H1 (cell line): Measurements from ENCODE around the gene WDR37. TPM values are rescaled to one million over a fixed set of nuclear protein-coding genes. Genes with fewer than 3 reads are reported as not detected.

Experiments
- CTCF ChIA-PET: fragments of 300-600 bp; sonication (Branson Sonifier 250); formaldehyde crosslinking; loops from one replicate; lab custom pipeline; 2021; ENCODE audit not compliant: partially characterized antibody; lab: Charles Lee
- POLR2A ChIA-PET: fragments of 300-600 bp; sonication (Branson Sonifier 250); formaldehyde crosslinking; loops from one replicate; lab custom pipeline; 2021; ENCODE audit warnings: inconsistent platforms; ENCODE audit not compliant: partially characterized antibody; lab: Charles Lee
- DNase-seq, 2 experiments: peaks; one replicate each; pipeline versions ENCODE4 v3.0.0 to v3.0.0-alpha.2; 2010 to 2022; ENCODE audit warnings: low spot score in 2 of 2, low read depth in 1 of 2, mixed read lengths in 1 of 2
- FAIRE-seq: peaks from 2 replicates; lab custom pipeline; 2011; peaks lifted over from hg19 to GRCh38; lab: Jason Lieb, UNC
- H2AFZ ChIP-seq: 2 replicates; pipeline ENCODE4 v1.8.1; 2012; ENCODE audit warnings: low read length, inconsistent platforms
- H2AK5ac ChIP-seq: 2 replicates; pipeline ENCODE4 v1.6.1; 2013; ENCODE audit warnings: low read depth, low read length
- H2BK120ac ChIP-seq: replicated peaks from 2 replicates; pipeline ENCODE3; 2013; ENCODE audit warnings: low read depth, low read length, inconsistent platforms
- H2BK12ac ChIP-seq: 2 replicates; pipeline ENCODE4 v1.6.1; 2013; ENCODE audit warnings: low read depth, low read length
- H2BK15ac ChIP-seq: 2 replicates; pipeline ENCODE4 v1.6.1; 2013; ENCODE audit warnings: low read length
- H2BK20ac ChIP-seq: 2 replicates; pipeline ENCODE4 v1.6.1; 2013; ENCODE audit warnings: low read length
- H2BK5ac ChIP-seq: 2 replicates; pipeline ENCODE4 v1.6.1; 2013; ENCODE audit warnings: low read depth, low read length
- H3K14ac ChIP-seq: 2 replicates; pipeline ENCODE4 v1.6.1; 2013; ENCODE audit warnings: inconsistent platforms; ENCODE audit not compliant: insufficient read length
- H3K18ac ChIP-seq: 2 replicates; pipeline ENCODE4 v1.6.1; 2013; ENCODE audit warnings: low read length; ENCODE audit errors: extremely low read depth
- H3K23ac ChIP-seq: 2 replicates; pipeline ENCODE4 v1.6.1; 2013; ENCODE audit warnings: inconsistent platforms; ENCODE audit not compliant: insufficient read length
- H3K23me2 ChIP-seq: 2 replicates; pipeline ENCODE4 v1.6.1; 2013; ENCODE audit warnings: low read depth, low read length
- H3K27ac ChIP-seq: 2 replicates; pipeline ENCODE4 v1.6.1; 2011; ENCODE audit warnings: low read depth, low read length, inconsistent platforms
- H3K27me3 ChIP-seq, 4 experiments: replicated peaks in 1 of 4; 1 replicate in 1 of 4; 2 replicates in 3 of 4; pipeline versions ENCODE4 v1.6.1 to v1.8.1; 2011 to 2013; ENCODE audit warnings: low read length in 3 of 4, mild to moderate bottlenecking in 3 of 4, inconsistent platforms in 2 of 4, mixed read lengths in 2 of 4, moderate library complexity in 1 of 4; ENCODE audit not compliant: control insufficient read depth in 3 of 4, insufficient read depth in 3 of 4; ENCODE audit errors: extremely low read depth in 1 of 4
- H3K36me3 ChIP-seq, 4 experiments: 2 replicates each; pipeline versions ENCODE4 v1.6.1 to v1.8.1; 2011 to 2013; ENCODE audit warnings: mild to moderate bottlenecking in 4 of 4, low read length in 3 of 4, moderate library complexity in 2 of 4, control low read depth in 1 of 4, inconsistent platforms in 1 of 4; ENCODE audit not compliant: insufficient read depth in 4 of 4, control insufficient read depth in 2 of 4
- H3K4ac ChIP-seq: replicated peaks from 2 replicates; pipeline ENCODE3; 2013; ENCODE audit warnings: low read length, low read depth, mixed read lengths, inconsistent platforms; ENCODE audit not compliant: insufficient read length
- H3K4me1 ChIP-seq, 4 experiments: replicated peaks in 1 of 4; 1 replicate in 1 of 4; 2 replicates in 3 of 4; pipeline versions ENCODE4 v1.6.1 to v1.8.1; 2011 to 2013; ENCODE audit warnings: low read length in 3 of 4, inconsistent platforms in 2 of 4, mixed read lengths in 1 of 4; ENCODE audit not compliant: insufficient read depth in 4 of 4, control insufficient read depth in 3 of 4
- H3K4me2 ChIP-seq, 2 experiments: 2 replicates each; pipeline versions ENCODE4 v1.6.1 to v1.8.1; 2011 to 2013; ENCODE audit warnings: low read depth in 2 of 2, low read length in 2 of 2, control low read depth in 1 of 2, inconsistent platforms in 1 of 2, mild to moderate bottlenecking in 1 of 2; ENCODE audit not compliant: insufficient read depth in 1 of 2
- H3K4me3 ChIP-seq, 4 experiments: fragments of 200-600, 300-600 bp in 1 of 4; sonication (generic), shearing (Covaris generic), sonication (Bioruptor Twin) in 1 of 4; 2 replicates each; pipeline versions ENCODE4 v1.5.1 to v1.8.1; 2011 to 2016; ENCODE audit warnings: low read length in 4 of 4, low read depth in 3 of 4, control low read depth in 2 of 4, inconsistent platforms in 2 of 4, mild to moderate bottlenecking in 2 of 4, mixed read lengths in 1 of 4, moderate library complexity in 1 of 4; ENCODE audit not compliant: insufficient read depth in 2 of 4; ENCODE audit errors: extremely low read depth in 1 of 4
- H3K56ac ChIP-seq: replicated peaks from 2 replicates; pipeline ENCODE3; 2013; ENCODE audit warnings: low read depth, mild to moderate bottlenecking, mixed read lengths, low read length, inconsistent platforms; ENCODE audit not compliant: insufficient read length
- H3K79me1 ChIP-seq: 2 replicates; pipeline ENCODE4 v1.6.1; 2013; ENCODE audit warnings: low read depth, low read length, control low read depth
- H3K79me2 ChIP-seq, 2 experiments: 2 replicates each; pipeline versions ENCODE4 v1.6.1 to v1.8.1; 2012 to 2013; ENCODE audit warnings: low read length in 2 of 2, mild to moderate bottlenecking in 2 of 2, inconsistent platforms in 1 of 2; ENCODE audit not compliant: insufficient read depth in 2 of 2, control insufficient read depth in 1 of 2
- H3K9ac ChIP-seq, 4 experiments: replicated peaks in 1 of 4; 1 replicate in 1 of 4; 2 replicates in 3 of 4; pipeline versions ENCODE4 v1.6.1 to v1.8.1; 2011 to 2013; ENCODE audit warnings: low read depth in 3 of 4, low read length in 3 of 4, control low read depth in 2 of 4, mild to moderate bottlenecking in 2 of 4, moderate library complexity in 2 of 4, inconsistent platforms in 1 of 4; ENCODE audit errors: extremely low read depth in 1 of 4
- H3K9me3 ChIP-seq, 2 experiments: 2 replicates each; pipeline versions ENCODE4 v1.6.1 to v1.8.1; 2012 to 2013; ENCODE audit warnings: mild to moderate bottlenecking in 2 of 2, moderate library complexity in 2 of 2, control low read depth in 1 of 2, inconsistent platforms in 1 of 2, low read depth in 1 of 2, low read length in 1 of 2, mixed read lengths in 1 of 2; ENCODE audit not compliant: insufficient read depth in 2 of 2
- H4K20me1 ChIP-seq, 2 experiments: replicated peaks in 1 of 2; 2 replicates each; pipeline versions ENCODE3 to v1.8.1; 2011 to 2013; ENCODE audit warnings: inconsistent platforms in 2 of 2, low read length in 2 of 2, mild to moderate bottlenecking in 1 of 2; ENCODE audit not compliant: insufficient read depth in 2 of 2, control insufficient read depth in 1 of 2
- H4K5ac ChIP-seq: 2 replicates; pipeline ENCODE4 v1.6.1; 2013; ENCODE audit warnings: low read length, low read depth, mixed read lengths, inconsistent platforms; ENCODE audit not compliant: insufficient read length
- H4K8ac ChIP-seq: 2 replicates; pipeline ENCODE4 v1.8.0; 2013; ENCODE audit warnings: mild to moderate bottlenecking, moderate library complexity, low read length, inconsistent platforms; ENCODE audit not compliant: insufficient read depth; ENCODE audit errors: extremely low read depth
- H4K91ac ChIP-seq: replicated peaks from 2 replicates; pipeline ENCODE3; 2013; ENCODE audit warnings: low read length, mixed read lengths, inconsistent platforms; ENCODE audit not compliant: insufficient read length
- CBX8 ChIP-seq: fragments of 300-800, 300-1000 bp; sonication (generic); IDR thresholded peaks from 2 replicates; pipeline ENCODE4 v1.7.1; 2016; ENCODE audit warnings: low read depth, low read length, borderline replicate concordance
- EZH2 ChIP-seq: fragments of 200-600 bp; sonication (generic); IDR thresholded peaks from 2 replicates; pipeline ENCODE4 v1.7.1; 2012; ENCODE audit warnings: low read depth, mild to moderate bottlenecking, moderate library complexity, low read length, inconsistent platforms; ENCODE audit not compliant: severe bottlenecking
- WGBS, 2 experiments: shearing (Covaris generic) in 1 of 2; methylation state at CpG; one replicate each; pipeline versions ENCODE4 v1.1.6 to v1.1.7; 2013 to 2015; ENCODE audit warnings: low lambda C conversion rate in 2 of 2, mixed read lengths in 2 of 2, inconsistent platforms in 1 of 2, low coverage in 1 of 2, missing lambda C conversion rate in 1 of 2; ENCODE audit not compliant: insufficient replicate concordance in 2 of 2, insufficient coverage in 1 of 2, insufficient read length in 1 of 2; ENCODE audit errors: extremely low coverage in 1 of 2, missing lambda C conversion rate in 1 of 2; 5-methylcytosine and 5-hydroxymethylcytosine counted together
- polyA plus RNA-seq, 7 experiments: library from polyadenylated mRNA; depleted of rRNA in 3 of 7; stranded (reverse) in 5 of 7; unstranded in 2 of 7; fragments of >200 nt in 5 of 7; fragments of 200-250 nt in 2 of 7; gene quantifications; 1 replicate in 5 of 7; 2 replicates in 1 of 7; 4 replicates in 1 of 7; pipeline versions ENCODE4 v1.2.1 to v1.2.3, GENCODE V29; 2011 to 2013; ENCODE audit warnings: missing spikeins in 2 of 7, mixed read lengths in 2 of 7
- total RNA-seq: library from RNA; stranded (reverse); fragmentation: NEBNext Ultra II Directional; extraction: Animal tissue kit (Norgen Biotek cat#: 25700); gene quantifications from 2 replicates; pipeline ENCODE4 v1.2.1, GENCODE V29; 2021

WDR37 gene
- total and polyA plus RNA-seq, 2 of the 8 experiments (the other 6 are each of a cell fraction or from before 2014, with no cell fraction given) = 9.6 to 12.0 TPM

GRCh38 chr10:1169981-1170866, 114.0 kb downstream of the WDR37 start:
- no peak overlapping the region for H2BK120ac ChIP-seq
- no peak for TF ChIP-seq CBX8
- TF ChIP-seq EZH2 = no peak

More at GRCh38 chr10:1169981-1170866, 114.0 kb downstream of the WDR37 start:
- no peak overlapping the region for H4K91ac ChIP-seq
- H3K4ac ChIP-seq = no peak overlapping the region
- no peaks in the 10 kb centered on the region; a peak in 1 of 7 replicates for H3K4me1 ChIP-seq
- H3K56ac ChIP-seq = no peak overlapping the region
- peaks cover 0 to 3% of the 10 kb centered on the region in 2 experiments for H4K20me1 ChIP-seq
- H3K36me3 ChIP-seq = no peaks in the 10 kb centered on the region
- H3K9me3 ChIP-seq = no peaks in the 10 kb centered on the region
- H2BK5ac ChIP-seq = peak overlapping the region; percentile 85; the same call in 1 of the 2 replicates
- H2BK20ac ChIP-seq = no peak overlapping the region
- no peak overlapping the region for H3K23ac ChIP-seq
- H2BK15ac ChIP-seq = no peak overlapping the region
- no peak overlapping the region for H4K5ac ChIP-seq
- no peaks in the 10 kb centered on the region for H3K79me1 ChIP-seq
- no peak overlapping the region for H3K4me2 ChIP-seq
- no peak overlapping the region for H2AFZ ChIP-seq
- no peak overlapping the region for H3K9ac ChIP-seq
- 83% methylated on average over 22 of the region's 22 CpGs; no CpG with 5 or more reads in 1 of the 2 experiments for WGBS, 2 experiments
- no peak overlapping the region for H3K27ac ChIP-seq
- no peak overlapping the region for H2AK5ac ChIP-seq
- H3K4me3 ChIP-seq = no peak overlapping the region
- no peak overlapping the region for H2BK12ac ChIP-seq
- FAIRE-seq (no peak), DNase-seq (no peak)
- H4K8ac ChIP-seq = no peak overlapping the region
- H3K18ac ChIP-seq = no peak overlapping the region
- H3K23me2 ChIP-seq = no peaks in the 10 kb centered on the region
- ChIA-PET CTCF (interaction anchor here (0.7 to 4.1 kb wide), 6 partner anchors 11 to 293 kb away, joined by 3 to 26 read pairs (median 4); no protein-coding TSS in a partner anchor), POLR2A (no interaction called here)
- H3K79me2 ChIP-seq = no peaks in the 10 kb centered on the region
- peaks cover 0 to 5% (median 0%) of the 10 kb centered on the region in 4 experiments; a peak in 2 of 7 replicates for H3K27me3 ChIP-seq
- no peak overlapping the region for H3K14ac ChIP-seq
